ENCODE measurements around the gene CSN3.

The CSN3 gene

DNA sequence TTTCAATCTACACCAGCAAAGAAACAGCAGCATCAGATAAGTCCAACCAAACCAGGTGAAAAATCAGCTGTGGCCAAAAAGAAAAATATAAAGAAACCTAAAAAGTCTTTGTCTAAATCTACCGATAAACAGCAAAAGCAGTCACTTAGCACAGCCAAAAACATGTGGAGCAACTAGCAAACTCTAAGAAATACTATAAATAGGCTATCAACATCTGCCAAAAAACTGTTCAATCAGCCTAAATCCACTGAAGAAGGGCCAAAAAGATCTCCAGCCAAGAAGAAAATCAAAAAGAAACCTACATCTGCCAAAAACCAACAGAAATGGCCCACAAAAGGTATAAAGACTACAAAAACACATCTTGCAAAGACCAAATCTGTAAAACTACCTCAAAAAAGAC is 55.7 kb downstream of the CSN3 start:
- TF ChIP-seq, protein P1, sequence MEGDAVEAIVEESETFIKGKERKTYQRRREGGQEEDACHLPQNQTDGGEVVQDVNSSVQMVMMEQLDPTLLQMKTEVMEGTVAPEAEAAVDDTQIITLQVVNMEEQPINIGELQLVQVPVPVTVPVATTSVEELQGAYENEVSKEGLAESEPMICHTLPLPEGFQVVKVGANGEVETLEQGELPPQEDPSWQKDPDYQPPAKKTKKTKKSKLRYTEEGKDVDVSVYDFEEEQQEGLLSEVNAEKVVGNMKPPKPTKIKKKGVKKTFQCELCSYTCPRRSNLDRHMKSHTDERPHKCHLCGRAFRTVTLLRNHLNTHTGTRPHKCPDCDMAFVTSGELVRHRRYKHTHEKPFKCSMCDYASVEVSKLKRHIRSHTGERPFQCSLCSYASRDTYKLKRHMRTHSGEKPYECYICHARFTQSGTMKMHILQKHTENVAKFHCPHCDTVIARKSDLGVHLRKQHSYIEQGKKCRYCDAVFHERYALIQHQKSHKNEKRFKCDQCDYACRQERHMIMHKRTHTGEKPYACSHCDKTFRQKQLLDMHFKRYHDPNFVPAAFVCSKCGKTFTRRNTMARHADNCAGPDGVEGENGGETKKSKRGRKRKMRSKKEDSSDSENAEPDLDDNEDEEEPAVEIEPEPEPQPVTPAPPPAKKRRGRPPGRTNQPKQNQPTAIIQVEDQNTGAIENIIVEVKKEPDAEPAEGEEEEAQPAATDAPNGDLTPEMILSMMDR (IDR thresholded peaks at IDR 0.05; ENCODE audit: low read length, missing control alignments): no peak
- DNase-seq (ENCODE audit: low read depth): no peak
- H3K4me3 ChIP-seq (replicated peaks; ENCODE audit: low read depth, low read length): no peak overlapping the region

DNA sequence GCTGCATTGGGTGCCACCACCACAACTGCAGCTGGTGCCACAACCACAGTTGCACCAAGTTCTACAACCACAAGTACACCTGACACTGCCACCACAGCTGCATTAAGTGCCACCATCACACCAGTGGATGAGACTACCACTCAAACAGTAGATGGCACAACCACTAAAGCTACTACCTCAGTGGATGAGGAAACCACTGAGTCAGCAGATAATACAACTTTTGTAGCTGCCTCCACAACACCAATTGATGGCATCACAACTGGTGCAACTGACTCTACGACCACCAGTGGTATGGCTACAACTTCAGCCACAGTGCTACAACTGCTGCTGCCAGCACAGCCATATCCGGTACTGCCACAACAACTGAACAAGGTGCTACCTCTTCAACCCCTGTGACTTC is 57.2 kb downstream of the CSN3 start:
- no peak for DNase-seq (ENCODE audit: low read depth)
- TF ChIP-seq, protein P1 (IDR thresholded peaks at IDR 0.05; ENCODE audit: low read length, missing control alignments): no peak
- H3K4me3 ChIP-seq (replicated peaks; ENCODE audit: low read depth, low read length): no peak overlapping the region

DNA sequence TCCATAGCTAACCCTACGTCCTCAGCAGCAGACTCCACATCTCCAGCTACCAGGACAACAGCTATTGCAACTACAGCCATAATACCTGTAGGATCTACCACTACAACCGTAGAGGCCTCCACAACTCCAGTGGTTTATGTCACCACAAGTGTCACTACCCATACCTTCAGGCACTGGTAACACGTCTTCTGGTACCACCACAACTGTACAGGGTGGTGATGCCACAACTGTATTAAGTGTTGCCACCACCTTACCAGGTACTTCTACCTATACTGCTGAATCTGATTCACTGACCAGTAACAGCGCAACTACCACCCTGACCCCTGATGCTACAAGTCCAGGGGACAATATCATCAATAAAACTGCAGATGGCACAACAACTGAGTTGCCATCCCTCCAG is 57.8 kb downstream of the CSN3 start:
- TF ChIP-seq, protein P1 (IDR thresholded peaks at IDR 0.05; ENCODE audit: low read length, missing control alignments): no peak
- no peak for DNase-seq (ENCODE audit: low read depth)
- no peak overlapping the region for H3K4me3 ChIP-seq (replicated peaks; ENCODE audit: low read depth, low read length)
